Uterus (tissue), 2 donors: ENCODE measurements around the gene MYBPC2.

Experiments
- POLR2A ChIP-seq, 2 donors: fragments of 450-650 bp; IDR thresholded peaks; one replicate each; pipeline ENCODE4 v1.6.1; 2016; ENCODE audit warnings: antibody characterized with exemption in 2 of 2, mild to moderate bottlenecking in 1 of 2, moderate library complexity in 1 of 2
- TF ChIP-seq, protein P1 (sequence below), 4 experiments: fragments of 200-600 bp in 2 of 4; fragments of 450-650 bp in 2 of 4; sonication (generic) in 2 of 4; IDR thresholded peaks; one replicate each; pipeline ENCODE4 v1.5.1; 2016 to 2019; ENCODE audit warnings: antibody characterized with exemption in 4 of 4, mild to moderate bottlenecking in 2 of 4, moderate library complexity in 1 of 4

DNA sequence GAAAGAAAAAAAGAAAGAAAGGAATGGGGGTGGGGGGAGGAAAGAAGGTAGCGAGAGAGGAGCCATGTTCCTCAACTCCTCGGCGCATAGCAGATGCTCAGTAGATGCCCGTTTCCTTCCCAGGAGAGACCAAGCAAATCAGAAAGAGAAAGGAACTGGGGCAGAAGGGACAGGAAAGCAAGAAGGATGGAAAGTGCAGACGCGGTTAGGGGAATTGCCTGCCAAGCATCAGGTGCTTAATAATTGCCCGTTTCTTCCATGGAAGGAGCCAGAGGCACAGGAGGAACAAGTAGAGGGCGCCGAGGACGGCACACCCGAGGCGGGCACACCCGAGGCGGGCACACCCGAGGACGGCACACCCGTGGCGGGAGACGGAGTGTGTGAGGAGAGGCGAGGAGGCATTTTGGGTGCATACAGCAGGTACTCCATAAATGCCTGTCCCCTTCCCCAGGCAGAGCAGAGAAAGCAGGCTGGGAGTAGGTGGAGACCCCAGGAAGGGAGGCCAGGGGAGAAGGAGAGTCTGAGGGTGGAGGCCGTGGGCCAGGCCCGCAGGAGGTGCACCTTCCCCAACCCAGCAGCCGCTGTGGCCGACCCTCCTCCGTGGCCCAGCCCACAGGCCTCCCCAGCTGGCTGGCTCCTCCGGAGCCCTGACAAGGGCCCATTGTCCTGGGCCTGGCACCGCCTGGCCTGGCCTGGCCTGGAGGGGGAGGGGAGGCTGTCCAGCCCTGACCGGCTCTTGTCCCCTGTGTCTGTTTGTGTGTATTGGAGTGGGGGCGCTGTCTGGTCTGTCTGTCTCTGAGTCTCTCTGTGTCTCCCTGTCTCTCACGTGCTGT, 63.7 kb downstream of the MYBPC2 start:
- TF ChIP-seq, protein P1, sequence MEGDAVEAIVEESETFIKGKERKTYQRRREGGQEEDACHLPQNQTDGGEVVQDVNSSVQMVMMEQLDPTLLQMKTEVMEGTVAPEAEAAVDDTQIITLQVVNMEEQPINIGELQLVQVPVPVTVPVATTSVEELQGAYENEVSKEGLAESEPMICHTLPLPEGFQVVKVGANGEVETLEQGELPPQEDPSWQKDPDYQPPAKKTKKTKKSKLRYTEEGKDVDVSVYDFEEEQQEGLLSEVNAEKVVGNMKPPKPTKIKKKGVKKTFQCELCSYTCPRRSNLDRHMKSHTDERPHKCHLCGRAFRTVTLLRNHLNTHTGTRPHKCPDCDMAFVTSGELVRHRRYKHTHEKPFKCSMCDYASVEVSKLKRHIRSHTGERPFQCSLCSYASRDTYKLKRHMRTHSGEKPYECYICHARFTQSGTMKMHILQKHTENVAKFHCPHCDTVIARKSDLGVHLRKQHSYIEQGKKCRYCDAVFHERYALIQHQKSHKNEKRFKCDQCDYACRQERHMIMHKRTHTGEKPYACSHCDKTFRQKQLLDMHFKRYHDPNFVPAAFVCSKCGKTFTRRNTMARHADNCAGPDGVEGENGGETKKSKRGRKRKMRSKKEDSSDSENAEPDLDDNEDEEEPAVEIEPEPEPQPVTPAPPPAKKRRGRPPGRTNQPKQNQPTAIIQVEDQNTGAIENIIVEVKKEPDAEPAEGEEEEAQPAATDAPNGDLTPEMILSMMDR (IDR thresholded peaks at IDR 0.05): no peak
- TF ChIP-seq POLR2A (IDR thresholded peaks at IDR 0.05): no peak
